GM12878 (cell line): ENCODE results near the gene DNMT3B. TPM values are rescaled to one million over a fixed set of nuclear protein-coding genes. Genes with fewer than 3 reads are reported as not detected.

Experiments
- ATAC-seq: fragments of 200-7000 bp; cut with Tn5 transposase; 3 replicates; pipeline ENCODE4 v1.9.1; 2020; ENCODE audit warnings: mild to moderate bottlenecking, moderate library complexity
- BruUV-seq: library from RNA; stranded (reverse); fragments of 400-500 nt; replicated peaks from 2 replicates; lab custom pipeline; 2021; lab: Mats Ljungman, UMichigan
- CTCF ChIA-PET: fragments of 300-600 bp; sonication (Branson Sonifier 250); formaldehyde crosslinking; extraction: SDS; loops from one replicate; lab custom pipeline; 2021; ENCODE audit warnings: inconsistent platforms; lab: Yijun Ruan, JAX
- POLR2A ChIA-PET: fragments of 350-600 bp; formaldehyde crosslinking; extraction: SDS; loops from one replicate; lab custom pipeline; 2021; ENCODE audit warnings: inconsistent platforms; lab: Charles Lee
- RAD21 ChIA-PET: fragments of 300-600 bp; sonication (Branson Sonifier 250); formaldehyde crosslinking; loops from one replicate; lab custom pipeline; 2023; ENCODE audit warnings: antibody characterized with exemption; ENCODE audit not compliant: unreplicated experiment; lab: Charles Lee
- SMC1A ChIA-PET: fragments of 300-600 bp; sonication (Branson Sonifier 250); formaldehyde crosslinking; loops from one replicate; lab custom pipeline; 2023; ENCODE audit not compliant: unreplicated experiment, uncharacterized antibody; lab: Charles Lee
- DNase-seq: peaks from one replicate; pipeline ENCODE4 v3.0.0-alpha.2; 2011; ENCODE audit warnings: low read depth, low spot score
- FAIRE-seq: peaks from 3 replicates; lab custom pipeline; 2011; peaks lifted over from hg19 to GRCh38; lab: Jason Lieb, UNC
- H2AFZ ChIP-seq: 2 replicates; pipeline ENCODE4 v1.6.0; 2011; ENCODE audit warnings: low read depth, low read length, control low read depth; ENCODE audit not compliant: control insufficient read depth
- H3K27ac ChIP-seq: 2 replicates; pipeline ENCODE4 v1.5.1; 2011; ENCODE audit warnings: control low read depth; ENCODE audit not compliant: control insufficient read depth, insufficient read depth
- H3K27me3 ChIP-seq, 2 experiments: replicated peaks in 1 of 2; 2 replicates each; pipeline versions ENCODE4 v1.6.0 to v1.6.1; 2011; ENCODE audit warnings: low read length in 1 of 2; ENCODE audit not compliant: control insufficient read depth in 2 of 2, insufficient read depth in 2 of 2
- H3K36me3 ChIP-seq, 2 experiments: 2 replicates each; pipeline ENCODE4 v1.5.1; 2011; ENCODE audit warnings: low read length in 1 of 2; ENCODE audit not compliant: control insufficient read depth in 2 of 2, insufficient read depth in 2 of 2
- H3K4me1 ChIP-seq: 2 replicates; pipeline ENCODE4 v1.6.1; 2011; ENCODE audit warnings: mild to moderate bottlenecking, low read length, moderate library complexity, mixed read lengths; ENCODE audit not compliant: control insufficient read depth, insufficient read depth
- H3K4me2 ChIP-seq: 2 replicates; pipeline ENCODE4 v1.6.0; 2011; ENCODE audit warnings: control low read depth; ENCODE audit not compliant: control insufficient read depth, insufficient read depth
- H3K4me3 ChIP-seq: fragments of 200-600 bp; sonication (generic); 2 replicates; pipeline ENCODE4 v1.5.1; 2016
- H3K79me2 ChIP-seq: 2 replicates; pipeline ENCODE4 v1.6.0; 2011; ENCODE audit warnings: low read length; ENCODE audit not compliant: control insufficient read depth, insufficient read depth
- H3K9ac ChIP-seq: 2 replicates; pipeline ENCODE4 v1.8.0; 2011; ENCODE audit warnings: low read length, control low read depth, mixed read lengths; ENCODE audit not compliant: control insufficient read depth, insufficient read depth
- H3K9me3 ChIP-seq: replicated peaks from 3 replicates; pipeline ENCODE4 v1.5.1; 2011; ENCODE audit warnings: mild to moderate bottlenecking, low read length; ENCODE audit not compliant: control insufficient read depth, insufficient read depth
- H4K20me1 ChIP-seq: 2 replicates; pipeline ENCODE4 v1.6.0; 2011; ENCODE audit not compliant: control insufficient read depth, insufficient read depth
- ATF7 ChIP-seq: fragments of 450-650 bp; IDR thresholded peaks from 2 replicates; pipeline ENCODE4 v1.6.1; 2016; ENCODE audit warnings: low read depth, mild to moderate bottlenecking
- CREM ChIP-seq: IDR thresholded peaks from 2 replicates; pipeline ENCODE4 v1.6.1; 2014; ENCODE audit warnings: antibody characterized with exemption, low read depth
- IKZF1 ChIP-seq: fragments of 450-650 bp; conservative IDR thresholded peaks from 2 replicates; pipeline ENCODE4 v1.6.1; 2017; ENCODE audit warnings: antibody characterized with exemption, mild to moderate bottlenecking
- MTA2 ChIP-seq: fragments of 450-650 bp; IDR thresholded peaks from 2 replicates; pipeline ENCODE4 v1.6.1; 2016; ENCODE audit warnings: low read depth, mild to moderate bottlenecking, moderate library complexity
- NFXL1 ChIP-seq: fragments of 450-650 bp; IDR thresholded peaks from 2 replicates; pipeline ENCODE4 v1.6.1; 2017; ENCODE audit warnings: antibody characterized with exemption, mild to moderate bottlenecking, borderline replicate concordance
- NR2C2 ChIP-seq: IDR thresholded peaks from 2 replicates; pipeline ENCODE4 v1.6.1; 2011; ENCODE audit warnings: borderline replicate concordance, low read depth; ENCODE audit not compliant: control insufficient read depth, insufficient read length
- PML ChIP-seq: IDR thresholded peaks from 2 replicates; pipeline ENCODE4 v1.6.1; 2012; ENCODE audit warnings: low read length, inconsistent platforms
- POU2F2 ChIP-seq: IDR thresholded peaks from 3 replicates; pipeline ENCODE4 v1.6.1; 2011; ENCODE audit warnings: low read depth, mild to moderate bottlenecking, low read length, borderline replicate concordance
- RAD21 ChIP-seq: IDR thresholded peaks from 2 replicates; pipeline ENCODE4 v1.6.1; 2011; ENCODE audit warnings: mild to moderate bottlenecking, low read depth, low read length, moderate library complexity; ENCODE audit not compliant: insufficient read depth
- SIX5 ChIP-seq: IDR thresholded peaks from 2 replicates; pipeline ENCODE4 v1.6.1; 2011; ENCODE audit warnings: mild to moderate bottlenecking, low read depth, low read length, moderate library complexity; ENCODE audit not compliant: severe bottlenecking
- SMAD1 ChIP-seq: fragments of 450-650 bp; IDR thresholded peaks from 2 replicates; pipeline ENCODE4 v1.6.1; 2018; ENCODE audit warnings: mild to moderate bottlenecking, low read depth; ENCODE audit not compliant: partially characterized antibody
- USF1 ChIP-seq: IDR thresholded peaks from 2 replicates; pipeline ENCODE4 v1.6.1; 2011; ENCODE audit warnings: borderline replicate concordance, low read depth, mild to moderate bottlenecking, moderate library complexity, mixed read lengths, low read length; ENCODE audit not compliant: insufficient read depth; ENCODE audit errors: extremely low read length
- WGBS: methylation state at CpG from one replicate; pipeline ENCODE4 v1.1.6; 2016; ENCODE audit warnings: low lambda C conversion rate; ENCODE audit not compliant: insufficient replicate concordance, insufficient coverage; ENCODE audit errors: missing lambda C conversion rate; 5-methylcytosine and 5-hydroxymethylcytosine counted together
- in situ Hi-C: fragments of 300-500 bp; cut with MboI; formaldehyde crosslinking; loops from 9 replicates; pipeline ENCODE4 v1.14.3; 2018; ENCODE audit warnings: mixed read lengths
- intact Hi-C: fragments of 100-400 bp; cut with micrococcal nuclease; formaldehyde crosslinking; loops from one replicate; pipeline ENCODE4 v1.14.2; 2022; ENCODE audit not compliant: unreplicated experiment
- polyA plus RNA-seq, 11 experiments: library from polyadenylated mRNA; depleted of rRNA in 4 of 11; unstranded in 6 of 11; stranded (reverse) in 5 of 11; fragments of >200 nt; fragmentation: Nextera tagmentation in 4 of 11; fragmentation: Illumina TruSeq in 1 of 11; extraction: Ambion mirVana in 4 of 11; extraction: Trizol in 1 of 11; gene quantifications; 1 replicate in 1 of 11; 2 replicates in 10 of 11; pipeline versions ENCODE4 v1.2.1 to v1.2.3, GENCODE V29; 2011 to 2016; ENCODE audit warnings: inconsistent platforms in 2 of 11, missing spikeins in 2 of 11, low read depth in 1 of 11
- total RNA-seq, 4 experiments: library from RNA; depleted of rRNA in 3 of 4; stranded (reverse); fragments of >200 nt in 3 of 4; fragmentation: Illumina TruSeq in 1 of 4; extraction: Trizol in 1 of 4; gene quantifications; 2 replicates each; pipeline versions ENCODE4 v1.2.1 to v1.2.3, GENCODE V29; 2013 to 2021

DNMT3B gene
- total and polyA plus RNA-seq, 10 of the 15 experiments (the other 5 are each of a cell fraction or from before 2014, with no cell fraction given): 0.23 to 1.9 (median 1.1) TPM

GRCh38 chr20:32767418-32768198 lies 5.4 kb downstream of the DNMT3B start (continued):
- TF ChIP-seq USF1: no peak

GRCh38 chr20:32772046-32772445 lies 9.9 kb downstream of the DNMT3B start:
- Histone ChIP-seq H3K27ac (no peak overlapping the region), H2AFZ (no peak overlapping the region), H3K4me2 (no peak overlapping the region), H3K4me3 (no peak overlapping the region), H3K9me3 (no peaks in the 10 kb centered on the region), H3K36me3 (no peaks in the 10 kb centered on the region), H3K79me2 (no peaks in the 10 kb centered on the region), H4K20me1 (no peaks in the 10 kb centered on the region), H3K4me1 (peaks cover 9% of the 10 kb centered on the region), H3K9ac (no peak overlapping the region), H3K27me3 (no peaks in the 10 kb centered on the region)
- in situ Hi-C loops: no loop called here
- intact Hi-C loops: no loop called here
- 65% methylated on average over 3 of the region's 3 CpGs for WGBS
- BruUV-seq: no TSS peak
- ATAC-seq: no peak
- ChIA-PET RAD21 (no interaction called here), CTCF (no interaction called here), POLR2A (no interaction called here), SMC1A (no interaction called here)
- no peak for DNase-seq
- no peak for TF ChIP-seq NFXL1
- no peak for TF ChIP-seq USF1
- TF ChIP-seq PML: no peak
- TF ChIP-seq IKZF1: no peak
- no peak for TF ChIP-seq RAD21
- TF ChIP-seq POU2F2: no peak
- TF ChIP-seq SMAD1: no peak
- TF ChIP-seq NR2C2: no peak
- no peak for TF ChIP-seq SIX5
- no peak for TF ChIP-seq CREM
- no peak for TF ChIP-seq ATF7
- no peak for TF ChIP-seq MTA2
- no peak for FAIRE-seq
